Right cardiac atrium (tissue), 5 donors: ENCODE data around the gene SAMD15. TPM values are rescaled to one million over a fixed set of nuclear protein-coding genes. Genes with fewer than 3 reads are reported as not detected.
A peak's percentile ranks its signal among the peaks of the same experiment; 100 is the strongest.

Experiments
- ATAC-seq, 2 donors: fragments of 200-7000 bp; cut with Tn5 transposase; one replicate each; pipeline versions ENCODE4 v1.8.0 to v1.9.1; 2020; ENCODE audit warnings: moderate library complexity in 2 of 2, mild to moderate bottlenecking in 1 of 2
- DNase-seq, 3 donors: peaks; one replicate each; pipeline ENCODE4 v3.0.0-alpha.2; 2020
- H3K27ac ChIP-seq: one replicate; pipeline ENCODE4 v1.5.1; 2013; ENCODE audit warnings: mild to moderate bottlenecking, low read length, control low read depth, moderate library complexity
- H3K27me3 ChIP-seq: one replicate; pipeline ENCODE4 v1.6.1; 2013; ENCODE audit not compliant: control insufficient read depth, insufficient read depth
- H3K4me1 ChIP-seq: one replicate; pipeline ENCODE4 v1.6.1; 2013; ENCODE audit warnings: low read length; ENCODE audit not compliant: control insufficient read depth, insufficient read depth
- H3K4me3 ChIP-seq: one replicate; pipeline ENCODE4 v1.5.1; 2013; ENCODE audit warnings: low read length, control low read depth
- H3K9me3 ChIP-seq: one replicate; pipeline ENCODE4 v1.6.1; 2013; ENCODE audit warnings: low read length; ENCODE audit not compliant: control insufficient read depth
- WGBS: extraction: QIAGEN DNeasy Blood & Tissue Kit; methylation state at CpG from one replicate; pipeline ENCODE4 v1.1.7; 2013; 5-methylcytosine and 5-hydroxymethylcytosine counted together
- intact Hi-C, 4 donors: fragments of 100-400 bp; cut with DNase I; formaldehyde crosslinking; loops; one replicate each; pipeline versions ENCODE4 v1.11.0 to v1.14.0; 2022 to 2023
- polyA plus RNA-seq: library from polyadenylated mRNA; stranded (reverse); fragments of 200-250 nt; gene quantifications from one replicate; pipeline ENCODE4 v1.2.3, GENCODE V29; 2013
- total RNA-seq, 4 donors: library from RNA; stranded (reverse); fragmentation: NEBNext Ultra II Directional; extraction: Animal tissue kit (Norgen Biotek cat#: 25700); gene quantifications; one replicate each; pipeline ENCODE4 v1.2.1, GENCODE V29; 2021
- donor health status: healthy with polysubstance abuse.
- donor health status: DM: no; HTN: yes; CAD: no.
- donor health status: DM: no; HTN: no; CAD: no.
- donor health status: DM: no; HTN: yes; CAD: no; lungs with severe emphysema.
- donor health status: DM: yes; HTN: yes; CAD: no.

The SAMD15 gene
- total and polyA plus RNA-seq, 5 donors: 0.07 to 0.49 (median 0.31) TPM; not detected in 1

GRCh38 chr14:77346495-77346894, 30.7 kb upstream of the SAMD15 start:
- Histone ChIP-seq H3K4me3 (no peak overlapping the region), H3K4me1 (no peaks in the 10 kb centered on the region), H3K9me3 (no peaks in the 10 kb centered on the region), H3K27ac (no peak overlapping the region), H3K27me3 (no peaks in the 10 kb centered on the region)
- 93% methylated on average over 2 of the region's 2 CpGs for WGBS
- no peak for DNase-seq
- intact Hi-C loops: no loop called here
- ATAC-seq: no peak

- no peak overlapping the region for H3K27ac ChIP-seq
- H3K4me3 ChIP-seq: no peak overlapping the region
- 69% methylated on average over 3 of the region's 3 CpGs for WGBS
- no peaks in the 10 kb centered on the region for H3K4me1 ChIP-seq
- H3K27me3 ChIP-seq: no peaks in the 10 kb centered on the region
- intact Hi-C loops: no loop called here
- no peak for ATAC-seq
- no peaks in the 10 kb centered on the region for H3K9me3 ChIP-seq
- DNase-seq: no peak
Observed at GRCh38 chr14:77347751-77348150, 29.4 kb upstream of the SAMD15 start.

GRCh38 chr14:77353469-77354141, 23.6 kb upstream of the SAMD15 start:
- intact Hi-C loops: no loop called here
- 91% methylated on average over 5 of the region's 5 CpGs for WGBS
- DNase-seq (no peak), ATAC-seq (no peak)
- H3K27ac ChIP-seq: no peak overlapping the region
- no peaks in the 10 kb centered on the region for H3K9me3 ChIP-seq
- no peaks in the 10 kb centered on the region for H3K4me1 ChIP-seq
- no peak overlapping the region for H3K4me3 ChIP-seq
- no peaks in the 10 kb centered on the region for H3K27me3 ChIP-seq

- DNase-seq (no peak), ATAC-seq (no peak)
- Histone ChIP-seq H3K27me3 (no peaks in the 10 kb centered on the region), H3K9me3 (no peaks in the 10 kb centered on the region), H3K4me1 (no peaks in the 10 kb centered on the region), H3K27ac (no peak overlapping the region), H3K4me3 (no peak overlapping the region)
- WGBS: 94% methylated on average over 4 of the region's 4 CpGs
- intact Hi-C loops: no loop called here
Observed at GRCh38 chr14:77355811-77356210, 21.4 kb upstream of the SAMD15 start.

- ATAC-seq: no peak
- intact Hi-C loops: no loop called here
- H3K4me3 ChIP-seq: no peak overlapping the region
- no peaks in the 10 kb centered on the region for H3K4me1 ChIP-seq
- H3K27ac ChIP-seq: no peak overlapping the region
- no peaks in the 10 kb centered on the region for H3K27me3 ChIP-seq
- WGBS: 91% methylated on average over 4 of the region's 4 CpGs
- DNase-seq: no peak
- no peaks in the 10 kb centered on the region for H3K9me3 ChIP-seq
Observed at GRCh38 chr14:77356899-77357298, 20.3 kb upstream of the SAMD15 start.

GRCh38 chr14:77359626-77360025, 17.6 kb upstream of the SAMD15 start:
- Histone ChIP-seq H3K27me3 (no peaks in the 10 kb centered on the region), H3K27ac (no peak overlapping the region), H3K4me1 (no peaks in the 10 kb centered on the region), H3K4me3 (no peak overlapping the region), H3K9me3 (no peaks in the 10 kb centered on the region)
- 97% methylated on average over 1 of the region's 1 CpG for WGBS
- DNase-seq: no peak
- no peak for ATAC-seq
- intact Hi-C loops: no loop called here

- H3K9me3 ChIP-seq: no peaks in the 10 kb centered on the region
- WGBS: 89% methylated on average over 3 of the region's 3 CpGs
- DNase-seq (no peak), ATAC-seq (no peak)
- intact Hi-C loops: no loop called here
- H3K4me3 ChIP-seq: no peak overlapping the region
- H3K4me1 ChIP-seq: no peaks in the 10 kb centered on the region
- H3K27me3 ChIP-seq: no peaks in the 10 kb centered on the region
- H3K27ac ChIP-seq: no peak overlapping the region
Observed at GRCh38 chr14:77364146-77364545, 13.0 kb upstream of the SAMD15 start.

GRCh38 chr14:77369285-77369684, 7.9 kb upstream of the SAMD15 start:
- intact Hi-C loops: no loop called here
- no peaks in the 10 kb centered on the region for H3K9me3 ChIP-seq
- H3K4me1 ChIP-seq: no peaks in the 10 kb centered on the region
- no peaks in the 10 kb centered on the region for H3K27me3 ChIP-seq
- WGBS: 46% methylated on average over 1 of the region's 1 CpG
- no peak overlapping the region for H3K4me3 ChIP-seq
- ATAC-seq (no peak), DNase-seq (no peak)
- no peak overlapping the region for H3K27ac ChIP-seq

- Histone ChIP-seq H3K9me3 (no peaks in the 10 kb centered on the region), H3K27ac (no peak overlapping the region), H3K4me1 (peaks cover 2% of the 10 kb centered on the region), H3K27me3 (no peaks in the 10 kb centered on the region), H3K4me3 (no peak overlapping the region)
- ATAC-seq: no peak
- intact Hi-C loops: no loop called here
- 61% methylated on average over 4 of the region's 4 CpGs for WGBS
- no peak for DNase-seq
Observed at GRCh38 chr14:77372304-77372841, 4.8 kb upstream of the SAMD15 start.

GRCh38 chr14:77375164-77375950, 1.8 kb upstream of the SAMD15 start:
- H3K4me3 ChIP-seq: no peak overlapping the region
- ATAC-seq: no peak
- no peaks in the 10 kb centered on the region for H3K27me3 ChIP-seq
- 79% methylated on average over 9 of the region's 9 CpGs for WGBS
- H3K4me1 ChIP-seq: peaks cover 4% of the 10 kb centered on the region
- H3K9me3 ChIP-seq: no peaks in the 10 kb centered on the region
- intact Hi-C loops: no loop called here
- H3K27ac ChIP-seq: no peak overlapping the region
- no peak for DNase-seq

- DNase-seq (peak; percentile 28 to 69 (median 64)), ATAC-seq (peak in 1 of 2 donors; percentile 11)
- peak overlapping the region; percentile 77 for H3K27ac ChIP-seq
- H3K4me1 ChIP-seq: peaks cover 4% of the 10 kb centered on the region
- H3K27me3 ChIP-seq: no peaks in the 10 kb centered on the region
- WGBS: 13% methylated on average over 24 of the region's 24 CpGs
- intact Hi-C loops: no loop called here
- no peaks in the 10 kb centered on the region for H3K9me3 ChIP-seq
- peak overlapping the region; percentile 76 for H3K4me3 ChIP-seq
Observed at GRCh38 chr14:77375973-77376770, 1.0 kb upstream of the SAMD15 start.
